HepG2 (cell line): Measurements from ENCODE around the gene SURF6. TPM values are rescaled to one million over a fixed set of nuclear protein-coding genes. Genes with fewer than 3 reads are reported as not detected.

Experiments
- ATAC-seq: fragments of 200-7000 bp; cut with Tn5 transposase; 3 replicates; pipeline ENCODE4 v1.9.1; 2020; ENCODE audit warnings: mild to moderate bottlenecking, moderate library complexity
- BruUV-seq: library from RNA; stranded (reverse); fragments of 400-500 nt; replicated peaks from 2 replicates; lab custom pipeline; 2021; lab: Mats Ljungman, UMichigan
- CTCF ChIA-PET: fragments of 300-600 bp; formaldehyde crosslinking; extraction: SDS; loops from one replicate; lab custom pipeline; 2021; ENCODE audit warnings: low total read pairs, inconsistent platforms, low intra/inter-chr PET ratio; lab: Yijun Ruan, JAX
- POLR2A ChIA-PET: fragments of 350-600 bp; sonication (Branson Sonifier 250); formaldehyde crosslinking; loops from one replicate; lab custom pipeline; 2020; ENCODE audit warnings: antibody characterized with exemption, inconsistent platforms; lab: Yijun Ruan, JAX
- DNase-seq: peaks from one replicate; pipeline ENCODE4 v3.0.0-alpha.2; 2015; ENCODE audit warnings: low spot score
- FAIRE-seq: peaks from 3 replicates; lab custom pipeline; 2011; peaks lifted over from hg19 to GRCh38; lab: Jason Lieb, UNC
- H2AFZ ChIP-seq: one replicate; pipeline ENCODE4 v1.6.1; 2011; ENCODE audit warnings: low read length, inconsistent platforms
- H3K27ac ChIP-seq: fragments of 300-600 bp; 3 replicates; pipeline ENCODE4 v1.8.0; 2011; ENCODE audit warnings: mixed run types, mild to moderate bottlenecking, mixed read lengths, low read length, inconsistent platforms; ENCODE audit not compliant: insufficient read depth; ENCODE audit errors: extremely low read length
- H3K27me3 ChIP-seq, 2 experiments: fragments of 200-600 bp in 1 of 2; 2 replicates in 1 of 2; 3 replicates in 1 of 2; pipeline versions ENCODE4 v1.6.0 to v1.8.0; 2011; ENCODE audit warnings: low read length in 2 of 2, mild to moderate bottlenecking in 2 of 2, moderate library complexity in 2 of 2, inconsistent platforms in 1 of 2; ENCODE audit not compliant: insufficient read depth in 2 of 2, control insufficient read depth in 1 of 2
- H3K36me3 ChIP-seq, 2 experiments: fragments of 200-600 bp in 1 of 2; replicated peaks in 1 of 2; 2 replicates in 1 of 2; 3 replicates in 1 of 2; pipeline versions ENCODE4 v1.5.1 to v1.8.0; 2011; ENCODE audit warnings: low read length in 2 of 2, inconsistent platforms in 1 of 2; ENCODE audit not compliant: insufficient read depth in 2 of 2, control insufficient read depth in 1 of 2
- H3K4me1 ChIP-seq: 2 replicates; pipeline ENCODE4 v1.5.1; 2012; ENCODE audit warnings: low read length, inconsistent platforms; ENCODE audit not compliant: insufficient read depth
- H3K4me2 ChIP-seq: 2 replicates; pipeline ENCODE4 v1.6.0; 2011; ENCODE audit warnings: low read depth, low read length, inconsistent platforms
- H3K4me3 ChIP-seq, 3 experiments: fragments of 200-600 bp in 1 of 3; sonication (generic), shearing (Covaris generic) in 1 of 3; replicated peaks in 1 of 3; 2 replicates each; pipeline ENCODE4 v1.5.1; 2011 to 2016; ENCODE audit warnings: low read length in 3 of 3, inconsistent platforms in 2 of 3, low read depth in 2 of 3, mild to moderate bottlenecking in 2 of 3, control low read depth in 1 of 3, mixed read lengths in 1 of 3; ENCODE audit not compliant: insufficient read depth in 1 of 3
- H3K79me2 ChIP-seq: one replicate; pipeline ENCODE4 v1.6.1; 2011; ENCODE audit warnings: low read length, inconsistent platforms; ENCODE audit not compliant: insufficient read depth
- H3K9ac ChIP-seq: 2 replicates; pipeline ENCODE4 v1.6.0; 2011; ENCODE audit warnings: mild to moderate bottlenecking, low read depth, low read length, inconsistent platforms; ENCODE audit not compliant: insufficient read depth
- H3K9me3 ChIP-seq: 2 replicates; pipeline ENCODE4 v1.5.1; 2012; ENCODE audit warnings: mild to moderate bottlenecking, low read length
- H4K20me1 ChIP-seq: 2 replicates; pipeline ENCODE4 v1.6.0; 2011; ENCODE audit warnings: inconsistent platforms, mild to moderate bottlenecking, low read length, moderate library complexity; ENCODE audit not compliant: insufficient read depth
- GATAD1 ChIP-seq: IDR thresholded peaks from 2 replicates; pipeline ENCODE4 v1.6.1; 2016; ENCODE audit warnings: missing genetic modification reagents, missing compliant biosample characterization
- RBFOX2 ChIP-seq: fragments of 200-400 bp; formaldehyde crosslinking; IDR thresholded peaks from 2 replicates; pipeline ENCODE4 v1.6.1; 2017; ENCODE audit warnings: low read depth, mild to moderate bottlenecking, low read length
- RBM22 ChIP-seq: fragments of 200-400 bp; formaldehyde crosslinking; optimal IDR thresholded peaks from 2 replicates; pipeline ENCODE3; 2017; ENCODE audit warnings: mild to moderate bottlenecking, low read length, moderate library complexity
- TBX2 ChIP-seq: sonication (generic); formaldehyde crosslinking; IDR thresholded peaks from 2 replicates; pipeline ENCODE4 v1.5.0; 2020; ENCODE audit warnings: missing genetic modification reagents, mild to moderate bottlenecking, borderline replicate concordance
- ZNF12 ChIP-seq: sonication (generic); formaldehyde crosslinking; IDR thresholded peaks from 2 replicates; pipeline ENCODE4 v1.5.0; 2020; ENCODE audit warnings: missing genetic modification reagents
- ZNF619 ChIP-seq: sonication (generic); formaldehyde crosslinking; IDR thresholded peaks from 2 replicates; pipeline ENCODE4 v1.4.0; 2020; ENCODE audit warnings: mild to moderate bottlenecking, missing genetic modification reagents
- ZNF709 ChIP-seq: sonication (generic); formaldehyde crosslinking; IDR thresholded peaks from 2 replicates; pipeline ENCODE4 v1.5.0; 2020; ENCODE audit warnings: mild to moderate bottlenecking, missing genetic modification reagents
- ZNF746 ChIP-seq: sonication (generic); formaldehyde crosslinking; IDR thresholded peaks from 2 replicates; pipeline ENCODE4 v1.8.0; 2022; ENCODE audit warnings: mild to moderate bottlenecking, missing genetic modification reagents
- WGBS: methylation state at CpG from one replicate; pipeline ENCODE4 v1.1.6; 2017; ENCODE audit warnings: low lambda C conversion rate; 5-methylcytosine and 5-hydroxymethylcytosine counted together
- in situ Hi-C: cut with HindIII; loops from 2 replicates; pipeline ENCODE4 v1.10.0; 2017; ENCODE audit warnings: low pct_unique_long_range_greater_than_20kb; ENCODE audit not compliant: extremely low pct_ligation_motif_present
- intact Hi-C: fragments of 100-400 bp; cut with micrococcal nuclease; formaldehyde crosslinking; loops from one replicate; pipeline ENCODE4 v1.10.0; 2022; ENCODE audit not compliant: unreplicated experiment
- polyA plus RNA-seq, 8 experiments: library from polyadenylated mRNA; depleted of rRNA in 3 of 8; stranded (reverse) in 7 of 8; unstranded in 1 of 8; fragments of >200 nt; fragmentation: Illumina TruSeq in 4 of 8; extraction: Trizol in 4 of 8; gene quantifications; 2 replicates each; pipeline versions ENCODE4 v1.2.1 to v1.2.3, GENCODE V29; 2011 to 2016; ENCODE audit warnings: low read depth in 4 of 8, missing spikeins in 1 of 8, mixed read lengths in 1 of 8; ENCODE audit not compliant: insufficient read depth in 1 of 8
- total RNA-seq, 5 experiments: library from RNA; depleted of rRNA; stranded (reverse); fragments of >200 nt; fragmentation: Illumina TruSeq; extraction: Trizol; gene quantifications; 2 replicates each; pipeline ENCODE4 v1.2.3, GENCODE V29; 2016; ENCODE audit warnings: low read depth in 1 of 5
- TF ChIP-seq, protein P1 (sequence below): sonication (generic); formaldehyde crosslinking; IDR thresholded peaks from 2 replicates; pipeline ENCODE4 v1.5.0; 2020; ENCODE audit warnings: mild to moderate bottlenecking, missing genetic modification reagents
- TF ChIP-seq, protein P2 (sequence below), 2 experiments: sonication (generic) in 1 of 2; formaldehyde crosslinking in 1 of 2; IDR thresholded peaks; 2 replicates each; pipeline versions ENCODE4 v1.4.0 to v1.6.1; 2016 to 2020; ENCODE audit warnings: borderline replicate concordance in 1 of 2, low read depth in 1 of 2, mild to moderate bottlenecking in 1 of 2, missing genetic modification reagents in 1 of 2
- TF ChIP-seq, protein P3 (sequence below): IDR thresholded peaks from 2 replicates; pipeline ENCODE4 v1.6.1; 2016

The SURF6 gene
- total and polyA plus RNA-seq, 2 of the 13 experiments (the other 11 are each of a cell fraction or from before 2014, with no cell fraction given), result 5.9 to 14.7 TPM

DNA sequence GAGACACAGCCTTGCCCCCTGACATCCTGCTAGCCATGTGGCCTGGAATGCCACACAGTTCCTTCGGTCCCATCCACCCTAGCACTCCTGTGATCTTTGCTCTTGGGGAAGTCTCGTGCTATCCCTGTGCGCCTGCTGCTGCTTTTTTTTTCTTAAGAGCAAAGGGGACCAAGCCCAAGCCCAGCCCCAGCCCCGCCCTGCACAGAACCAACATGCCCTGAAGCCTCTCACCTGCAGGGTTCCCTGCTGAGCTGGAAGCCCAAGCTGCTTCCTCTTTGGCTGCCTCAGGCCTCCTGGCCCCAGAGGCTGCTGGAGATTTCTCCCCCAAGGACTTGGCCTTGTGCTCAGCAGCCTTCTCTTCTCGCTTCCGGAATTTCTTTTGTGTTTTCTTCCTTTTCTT is 1.8 kb downstream of the SURF6 start (continued):
- TF ChIP-seq ZNF746 (CRISPR knock-in tag) (no peak), RBM22 (no peak)
- TF ChIP-seq, protein P1, sequence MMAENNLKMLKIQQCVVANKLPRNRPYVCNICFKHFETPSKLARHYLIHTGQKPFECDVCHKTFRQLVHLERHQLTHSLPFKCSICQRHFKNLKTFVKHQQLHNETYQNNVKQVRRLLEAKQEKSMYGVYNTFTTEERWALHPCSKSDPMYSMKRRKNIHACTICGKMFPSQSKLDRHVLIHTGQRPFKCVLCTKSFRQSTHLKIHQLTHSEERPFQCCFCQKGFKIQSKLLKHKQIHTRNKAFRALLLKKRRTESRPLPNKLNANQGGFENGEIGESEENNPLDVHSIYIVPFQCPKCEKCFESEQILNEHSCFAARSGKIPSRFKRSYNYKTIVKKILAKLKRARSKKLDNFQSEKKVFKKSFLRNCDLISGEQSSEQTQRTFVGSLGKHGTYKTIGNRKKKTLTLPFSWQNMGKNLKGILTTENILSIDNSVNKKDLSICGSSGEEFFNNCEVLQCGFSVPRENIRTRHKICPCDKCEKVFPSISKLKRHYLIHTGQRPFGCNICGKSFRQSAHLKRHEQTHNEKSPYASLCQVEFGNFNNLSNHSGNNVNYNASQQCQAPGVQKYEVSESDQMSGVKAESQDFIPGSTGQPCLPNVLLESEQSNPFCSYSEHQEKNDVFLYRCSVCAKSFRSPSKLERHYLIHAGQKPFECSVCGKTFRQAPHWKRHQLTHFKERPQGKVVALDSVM, result no peak
- TF ChIP-seq, all 625 proteins: peak for 0

DNA sequence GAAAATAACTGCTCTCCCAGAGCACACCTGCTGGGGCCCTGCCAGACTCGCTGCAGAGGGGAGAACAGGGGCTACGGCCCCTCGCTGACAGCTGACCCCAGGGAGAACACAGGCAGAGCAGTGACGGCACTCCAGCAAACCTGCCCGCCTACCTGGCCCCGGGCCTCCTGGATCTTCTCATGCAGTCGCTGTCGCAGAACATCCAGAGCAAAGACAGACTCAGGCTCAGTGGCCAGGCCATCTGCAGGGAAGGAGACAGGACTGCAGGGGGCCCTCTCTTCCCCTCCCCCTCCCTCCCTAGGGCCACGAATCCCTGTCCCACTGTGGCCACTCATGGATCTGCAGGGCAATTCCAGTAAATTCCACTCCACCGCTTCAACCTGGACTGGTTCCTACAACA is 2.4 kb downstream of the SURF6 start:
- Histone ChIP-seq H3K27ac (no peak overlapping the region), H2AFZ (no peak overlapping the region), H3K9me3 (no peaks in the 10 kb centered on the region), H3K4me2 (no peak overlapping the region), H3K36me3 (peaks cover 18 to 41% of the 10 kb centered on the region in 2 experiments; a peak in 4 of 5 replicates), H3K4me3 (no peak overlapping the region), H3K4me1 (peaks cover 22% of the 10 kb centered on the region), H3K9ac (no peak overlapping the region), H3K79me2 (peaks cover 26% of the 10 kb centered on the region), H3K27me3 (no peaks in the 10 kb centered on the region; a peak in 1 of 5 replicates), H4K20me1 (0 out of 2 replicates have a peak, but pooled peaks cover 7% of the 10 kb centered on the region)
- WGBS, result 97% methylated on average over 5 of the region's 10 CpGs
- DNase-seq (no peak), ATAC-seq (no peak), FAIRE-seq (no peak)
- TF ChIP-seq TBX2 (CRISPR knock-in tag) (no peak), ZNF709 (CRISPR knock-in tag) (no peak), RBFOX2 (no peak), ZNF12 (no peak), GATAD1 (CRISPR knock-in tag) (no peak), ZNF619 (CRISPR knock-in tag) (no peak)
- TF ChIP-seq, protein P2, sequence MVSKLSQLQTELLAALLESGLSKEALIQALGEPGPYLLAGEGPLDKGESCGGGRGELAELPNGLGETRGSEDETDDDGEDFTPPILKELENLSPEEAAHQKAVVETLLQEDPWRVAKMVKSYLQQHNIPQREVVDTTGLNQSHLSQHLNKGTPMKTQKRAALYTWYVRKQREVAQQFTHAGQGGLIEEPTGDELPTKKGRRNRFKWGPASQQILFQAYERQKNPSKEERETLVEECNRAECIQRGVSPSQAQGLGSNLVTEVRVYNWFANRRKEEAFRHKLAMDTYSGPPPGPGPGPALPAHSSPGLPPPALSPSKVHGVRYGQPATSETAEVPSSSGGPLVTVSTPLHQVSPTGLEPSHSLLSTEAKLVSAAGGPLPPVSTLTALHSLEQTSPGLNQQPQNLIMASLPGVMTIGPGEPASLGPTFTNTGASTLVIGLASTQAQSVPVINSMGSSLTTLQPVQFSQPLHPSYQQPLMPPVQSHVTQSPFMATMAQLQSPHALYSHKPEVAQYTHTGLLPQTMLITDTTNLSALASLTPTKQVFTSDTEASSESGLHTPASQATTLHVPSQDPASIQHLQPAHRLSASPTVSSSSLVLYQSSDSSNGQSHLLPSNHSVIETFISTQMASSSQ (IDR thresholded peaks at IDR 0.05; ENCODE audit: low read depth), result no peak
- TF ChIP-seq, protein P2 (CRISPR knock-in tag; IDR thresholded peaks at IDR 0.05; ENCODE audit: borderline replicate concordance), result no peak
- TF ChIP-seq, protein P3, sequence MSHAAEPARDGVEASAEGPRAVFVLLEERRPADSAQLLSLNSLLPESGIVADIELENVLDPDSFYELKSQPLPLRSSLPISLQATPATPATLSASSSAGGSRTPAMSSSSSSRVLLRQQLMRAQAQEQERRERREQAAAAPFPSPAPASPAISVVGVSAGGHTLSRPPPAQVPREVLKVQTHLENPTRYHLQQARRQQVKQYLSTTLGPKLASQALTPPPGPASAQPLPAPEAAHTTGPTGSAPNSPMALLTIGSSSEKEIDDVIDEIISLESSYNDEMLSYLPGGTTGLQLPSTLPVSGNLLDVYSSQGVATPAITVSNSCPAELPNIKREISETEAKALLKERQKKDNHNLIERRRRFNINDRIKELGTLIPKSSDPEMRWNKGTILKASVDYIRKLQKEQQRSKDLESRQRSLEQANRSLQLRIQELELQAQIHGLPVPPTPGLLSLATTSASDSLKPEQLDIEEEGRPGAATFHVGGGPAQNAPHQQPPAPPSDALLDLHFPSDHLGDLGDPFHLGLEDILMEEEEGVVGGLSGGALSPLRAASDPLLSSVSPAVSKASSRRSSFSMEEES (CRISPR knock-in tag), result no peak
- BruUV-seq, result no TSS peak
- POLR2A ChIA-PET, result no interaction called here
- CTCF ChIA-PET, result no interaction called here
- intact Hi-C loops, result no loop called here
- in situ Hi-C loops, result loop anchor here (5.0 kb wide), 1 partner anchor 146 kb away; no protein-coding TSS in a partner anchor
